PFSK-1 (cell line): Measurements from ENCODE around the gene CAMTA1.

ENCODE experiments used
- FOXP2 ChIP-seq: optimal IDR thresholded peaks from 2 replicates; pipeline ENCODE3; 2011; ENCODE audit warnings: borderline replicate concordance, control low read depth, inconsistent platforms; ENCODE audit not compliant: insufficient read depth; ENCODE audit errors: extremely low read length, extremely low read depth
- POLR2AphosphoS5 ChIP-seq: IDR thresholded peaks from 2 replicates; pipeline ENCODE4 v1.6.1; 2012; ENCODE audit warnings: low read depth, mild to moderate bottlenecking, control low read depth, low read length, moderate library complexity
- REST ChIP-seq, 2 experiments: IDR thresholded peaks; 2 replicates each; pipeline versions ENCODE4 v1.6.1 to v1.8.0; 2011 to 2012; ENCODE audit warnings: low read depth in 2 of 2, low read length in 2 of 2, control low read depth in 1 of 2, inconsistent platforms in 1 of 2, mild to moderate bottlenecking in 1 of 2, moderate library complexity in 1 of 2; ENCODE audit not compliant: insufficient read depth in 1 of 2
- SIN3A ChIP-seq: IDR thresholded peaks from 2 replicates; pipeline ENCODE4 v1.6.1; 2012; ENCODE audit warnings: mild to moderate bottlenecking, low read length, moderate library complexity, borderline replicate concordance; ENCODE audit not compliant: insufficient read depth
- TAF1 ChIP-seq: IDR thresholded peaks from 2 replicates; pipeline ENCODE4 v1.6.1; 2012; ENCODE audit warnings: low read length, control low read depth, borderline replicate concordance; ENCODE audit not compliant: insufficient read depth

The CAMTA1 gene

GRCh38 chr1:7346070-7346596, 560.9 kb downstream of the CAMTA1 start:
- TF ChIP-seq TAF1 (no peak), FOXP2 (no peak), POLR2AphosphoS5 (no peak), SIN3A (no peak), REST (IDR thresholded peaks at IDR 0.05; ENCODE audit: insufficient read depth in 1 of 2, low read depth in 2 of 2, low read length in 2 of 2) (no peak)

- TF ChIP-seq FOXP2, result no peak
- TF ChIP-seq TAF1, result no peak
- no peak for TF ChIP-seq SIN3A
- no peak for TF ChIP-seq REST (IDR thresholded peaks at IDR 0.05; ENCODE audit: insufficient read depth in 1 of 2, low read depth in 2 of 2, low read length in 2 of 2)
- no peak for TF ChIP-seq POLR2AphosphoS5
These were observed 561.6 kb downstream of the CAMTA1 start for GRCh38 chr1:7346600-7347570.

GRCh38 chr1:7348073-7348472, 562.8 kb downstream of the CAMTA1 start:
- TF ChIP-seq TAF1, result no peak
- TF ChIP-seq POLR2AphosphoS5, result no peak
- no peak for TF ChIP-seq FOXP2
- no peak for TF ChIP-seq SIN3A
- TF ChIP-seq REST (IDR thresholded peaks at IDR 0.05; ENCODE audit: insufficient read depth in 1 of 2, low read depth in 2 of 2, low read length in 2 of 2), result no peak

GRCh38 chr1:7348580-7348979, 563.3 kb downstream of the CAMTA1 start:
- no peak for TF ChIP-seq TAF1
- no peak for TF ChIP-seq FOXP2
- TF ChIP-seq REST (IDR thresholded peaks at IDR 0.05; ENCODE audit: insufficient read depth in 1 of 2, low read depth in 2 of 2, low read length in 2 of 2), result no peak
- TF ChIP-seq POLR2AphosphoS5, result no peak
